Measurements from ENCODE around the gene AUTS2. TPM values are rescaled to one million over a fixed set of nuclear protein-coding genes. Genes with fewer than 3 reads are reported as not detected.

AUTS2 gene
- total RNA-seq, 1 experiment from 2014 or later: 2.5 TPM

DNA sequence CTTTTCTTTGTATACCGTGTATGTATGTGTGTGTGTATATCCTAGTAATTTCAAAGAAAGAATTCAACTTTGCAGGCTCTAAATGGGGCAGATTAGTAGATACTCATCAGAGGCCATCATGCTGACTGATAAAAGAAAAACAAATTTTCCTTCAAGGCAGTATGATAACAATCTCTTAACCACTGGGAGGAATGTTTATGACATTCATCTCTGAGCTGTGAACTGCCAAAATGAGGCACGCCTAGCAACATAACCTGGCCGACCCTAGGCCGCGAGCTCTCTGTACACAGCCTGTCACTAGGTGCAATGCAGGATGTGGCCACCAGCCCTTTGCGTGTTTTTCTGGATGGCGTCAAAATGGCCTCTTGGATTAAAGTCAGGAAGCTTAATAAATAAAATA lies 1190.0 kb downstream of the AUTS2 start:
- no peaks in the 10 kb centered on the region for H3K27me3 ChIP-seq (ENCODE audit: control insufficient read depth, insufficient read depth, low read length)
- no peaks in the 10 kb centered on the region for H3K4me1 ChIP-seq (ENCODE audit: control insufficient read depth, insufficient read depth, low read length)
- H3K36me3 ChIP-seq (ENCODE audit: control insufficient read depth, insufficient read depth, low read length): no peaks in the 10 kb centered on the region
- in situ Hi-C loops (cut with HindIII; ENCODE audit: low pct_unique_long_range_greater_than_20kb, low sequenced_read_pairs) (no loop called here), intact Hi-C loops (cut with micrococcal nuclease; ENCODE audit: unreplicated experiment) (no loop called here)
- H3K27ac ChIP-seq (ENCODE audit: low read length): no peak overlapping the region
- DNase-seq (ENCODE audit: low read depth, low spot score) (no peak), ATAC-seq (no peak)
- BruUV-seq (replicated peaks): no TSS peak
- CTCF ChIA-PET: no interaction called here
- H3K4me3 ChIP-seq (ENCODE audit: low read depth in 2 of 2, low read length in 2 of 2): no peak overlapping the region
- no peaks in the 10 kb centered on the region for H3K9me3 ChIP-seq (ENCODE audit: control insufficient read depth, insufficient read depth, low read depth, low read length)
- POLR2A ChIA-PET: no interaction called here
- TF ChIP-seq, protein P1, sequence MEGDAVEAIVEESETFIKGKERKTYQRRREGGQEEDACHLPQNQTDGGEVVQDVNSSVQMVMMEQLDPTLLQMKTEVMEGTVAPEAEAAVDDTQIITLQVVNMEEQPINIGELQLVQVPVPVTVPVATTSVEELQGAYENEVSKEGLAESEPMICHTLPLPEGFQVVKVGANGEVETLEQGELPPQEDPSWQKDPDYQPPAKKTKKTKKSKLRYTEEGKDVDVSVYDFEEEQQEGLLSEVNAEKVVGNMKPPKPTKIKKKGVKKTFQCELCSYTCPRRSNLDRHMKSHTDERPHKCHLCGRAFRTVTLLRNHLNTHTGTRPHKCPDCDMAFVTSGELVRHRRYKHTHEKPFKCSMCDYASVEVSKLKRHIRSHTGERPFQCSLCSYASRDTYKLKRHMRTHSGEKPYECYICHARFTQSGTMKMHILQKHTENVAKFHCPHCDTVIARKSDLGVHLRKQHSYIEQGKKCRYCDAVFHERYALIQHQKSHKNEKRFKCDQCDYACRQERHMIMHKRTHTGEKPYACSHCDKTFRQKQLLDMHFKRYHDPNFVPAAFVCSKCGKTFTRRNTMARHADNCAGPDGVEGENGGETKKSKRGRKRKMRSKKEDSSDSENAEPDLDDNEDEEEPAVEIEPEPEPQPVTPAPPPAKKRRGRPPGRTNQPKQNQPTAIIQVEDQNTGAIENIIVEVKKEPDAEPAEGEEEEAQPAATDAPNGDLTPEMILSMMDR (IDR thresholded peaks at IDR 0.05): no peak
- TF ChIP-seq POLR2AphosphoS5 (IDR thresholded peaks at IDR 0.05; ENCODE audit: low read depth, low read length): no peak
- no peak for TF ChIP-seq TCF7L2 (IDR thresholded peaks at IDR 0.05; ENCODE audit: low read depth, low read length)
- no peak for TF ChIP-seq SIN3A (IDR thresholded peaks at IDR 0.05; ENCODE audit: borderline replicate concordance, insufficient read depth, low read depth, low read length)
- TF ChIP-seq REST (IDR thresholded peaks at IDR 0.05; ENCODE audit: insufficient read depth in 1 of 2, low read depth in 2 of 2, low read length in 1 of 2): no peak

GRCh38 chr7:70789481-70790214 lies 1191.4 kb downstream of the AUTS2 start:
- ATAC-seq (no peak), DNase-seq (ENCODE audit: low read depth, low spot score) (no peak)
- in situ Hi-C loops (cut with HindIII; ENCODE audit: low pct_unique_long_range_greater_than_20kb, low sequenced_read_pairs) (no loop called here), intact Hi-C loops (cut with micrococcal nuclease; ENCODE audit: unreplicated experiment) (no loop called here)
- Histone ChIP-seq H3K27ac (ENCODE audit: low read length) (no peak overlapping the region), H3K9me3 (ENCODE audit: control insufficient read depth, insufficient read depth, low read depth, low read length) (no peaks in the 10 kb centered on the region), H3K27me3 (ENCODE audit: control insufficient read depth, insufficient read depth, low read length) (no peaks in the 10 kb centered on the region), H3K4me1 (ENCODE audit: control insufficient read depth, insufficient read depth, low read length) (no peaks in the 10 kb centered on the region), H3K36me3 (ENCODE audit: control insufficient read depth, insufficient read depth, low read length) (no peaks in the 10 kb centered on the region), H3K4me3 (ENCODE audit: low read depth in 2 of 2, low read length in 2 of 2) (no peak overlapping the region)
- ChIA-PET CTCF (no interaction called here), POLR2A (no interaction called here)
- no peak for TF ChIP-seq SIN3A (IDR thresholded peaks at IDR 0.05; ENCODE audit: borderline replicate concordance, insufficient read depth, low read depth, low read length)
- TF ChIP-seq, protein P1 (IDR thresholded peaks at IDR 0.05): no peak
- no peak for TF ChIP-seq POLR2AphosphoS5 (IDR thresholded peaks at IDR 0.05; ENCODE audit: low read depth, low read length)
- no peak for TF ChIP-seq REST (IDR thresholded peaks at IDR 0.05; ENCODE audit: insufficient read depth in 1 of 2, low read depth in 2 of 2, low read length in 1 of 2)
- TF ChIP-seq TCF7L2 (IDR thresholded peaks at IDR 0.05; ENCODE audit: low read depth, low read length): no peak
- BruUV-seq (replicated peaks): no TSS peak

Measured in Panc1 (cell line).